G401.6 (cell line): Measurements from ENCODE around the gene GRAPL.
"Not testable (repeated sequence)": the region's sequence is repeated elsewhere in the genome, so short reads cannot be mapped to it uniquely, and the experiment has no call there.

ENCODE experiments used
- FAIRE-seq: peaks from 2 replicates; lab custom pipeline; 2012; peaks lifted over from hg19 to GRCh38; lab: Jason Lieb, UNC

The GRAPL gene

DNA sequence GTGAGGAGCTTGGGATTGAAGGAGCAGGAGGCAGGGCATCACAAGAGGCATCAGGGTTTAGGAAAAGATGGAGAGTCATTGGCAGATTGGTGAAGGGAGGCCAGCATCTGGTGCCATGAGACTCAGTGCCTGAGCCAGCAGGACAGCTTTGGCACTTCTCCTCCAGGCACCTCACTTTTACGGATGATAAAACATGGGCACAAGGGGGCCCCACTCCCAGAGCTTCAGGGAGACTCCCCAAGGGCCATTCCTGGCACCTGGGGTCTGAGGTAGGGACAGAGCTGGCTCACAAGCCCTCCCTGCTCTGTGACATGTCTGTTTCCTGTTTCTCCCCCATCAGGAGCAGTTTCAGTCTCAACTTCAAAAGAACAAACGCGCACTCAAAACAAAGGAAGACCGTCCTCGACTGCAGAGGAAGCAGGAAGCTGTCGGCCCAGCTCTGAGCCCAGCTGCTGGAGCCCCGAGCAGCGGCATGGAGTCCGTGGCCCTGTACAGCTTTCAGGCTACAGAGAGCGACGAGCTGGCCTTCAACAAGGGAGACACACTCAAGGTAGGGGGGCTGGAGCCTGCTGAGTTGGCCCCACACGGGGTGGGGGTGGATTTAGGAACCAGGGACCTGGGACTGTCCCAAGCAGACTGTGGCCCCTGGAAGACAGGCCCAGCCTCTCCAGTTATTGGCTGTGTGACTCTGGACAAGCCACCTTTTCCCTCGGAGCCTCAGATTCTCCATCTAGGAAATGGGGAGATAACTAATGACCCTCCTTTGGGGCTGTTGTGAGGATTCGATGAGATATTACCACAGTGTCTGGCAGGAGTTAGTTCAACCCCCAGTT, at the start of gene GRAPL:
Gene GRAPL (plus strand): TSS at position 442 of the 833 bp plus-strand sequence. CDS start 31 bp downstream, at position 473.
- not testable (repeated sequence) for FAIRE-seq

DNA sequence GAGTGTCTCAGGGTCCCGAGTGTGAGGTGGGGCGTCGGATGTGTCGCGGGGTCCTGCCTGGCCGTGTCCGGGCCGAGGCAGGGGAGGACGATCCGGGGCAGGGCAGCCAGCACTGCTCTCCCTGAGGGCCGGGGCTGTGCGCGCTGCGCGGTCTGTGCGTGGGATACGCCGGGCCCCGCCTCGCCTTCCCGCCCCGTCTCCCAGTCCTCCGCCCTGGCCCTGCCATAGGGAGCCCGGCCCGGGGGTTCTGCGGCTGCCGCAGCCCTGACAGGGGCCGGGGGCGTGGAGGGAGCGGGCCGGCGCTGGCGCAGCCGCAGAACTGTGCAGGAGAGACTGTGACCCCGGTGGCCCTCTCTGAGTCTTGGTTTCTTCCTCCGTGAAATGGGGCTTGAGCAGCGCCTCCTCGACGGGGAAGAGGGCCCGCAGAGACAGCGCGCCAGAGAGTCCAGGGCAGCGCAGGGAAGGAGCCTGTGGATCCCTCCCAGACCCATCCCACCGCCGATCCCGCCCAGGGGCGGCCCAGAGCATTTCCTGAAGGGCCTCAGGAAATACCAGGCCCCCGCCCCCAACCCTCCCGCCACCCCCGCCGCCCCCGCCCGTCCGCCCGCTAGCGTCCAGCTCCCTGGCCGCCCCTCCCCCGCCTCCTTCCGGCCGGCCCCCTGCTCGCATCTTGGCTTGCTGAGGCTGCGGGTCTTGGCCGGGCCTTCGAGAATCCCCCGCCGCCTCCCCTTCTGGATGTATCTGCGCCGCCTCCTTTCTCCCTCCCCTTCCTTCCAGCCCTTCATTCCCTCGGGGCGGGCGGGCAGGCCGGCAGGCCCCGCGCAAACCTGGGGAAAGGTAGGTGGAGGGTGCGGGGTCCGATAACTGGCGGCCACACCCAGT, 38.3 kb upstream of the GRAPL start:
- not testable (repeated sequence) for FAIRE-seq

DNA sequence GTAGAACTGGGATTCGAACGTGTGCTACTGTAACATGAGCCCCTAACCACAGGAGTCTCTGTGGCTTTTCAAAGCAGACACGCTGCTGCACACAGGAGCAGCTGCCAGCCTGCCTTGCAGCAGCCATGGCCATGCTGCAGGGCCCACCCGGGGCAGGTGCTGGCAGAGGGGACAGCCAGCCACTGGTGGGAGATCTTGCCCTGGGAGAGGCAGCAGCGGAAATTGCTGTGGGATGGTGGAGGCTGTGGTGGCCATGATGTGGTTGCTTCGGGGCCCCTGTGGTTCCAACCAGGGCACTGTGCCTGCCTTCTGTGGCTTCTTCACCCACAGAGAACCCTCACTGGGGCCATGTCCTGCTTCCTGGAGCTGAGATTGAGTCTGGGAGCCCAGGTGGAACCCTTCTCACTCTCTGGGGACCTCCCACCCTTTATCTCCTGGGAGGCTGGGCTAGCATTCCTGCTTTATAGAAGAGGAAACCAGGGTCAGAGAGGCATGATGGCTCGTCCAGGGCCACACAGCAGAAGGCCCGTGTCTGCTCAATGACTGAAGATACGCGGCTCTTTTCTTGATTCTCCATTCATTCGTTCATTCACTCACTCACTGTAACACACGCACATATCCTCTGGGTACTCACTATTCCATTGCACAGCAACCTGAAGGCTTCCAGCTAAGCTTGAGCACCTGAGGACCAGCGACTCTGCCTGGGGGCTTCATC, 37.2 kb upstream of the GRAPL start:
- not testable (repeated sequence) for FAIRE-seq

DNA sequence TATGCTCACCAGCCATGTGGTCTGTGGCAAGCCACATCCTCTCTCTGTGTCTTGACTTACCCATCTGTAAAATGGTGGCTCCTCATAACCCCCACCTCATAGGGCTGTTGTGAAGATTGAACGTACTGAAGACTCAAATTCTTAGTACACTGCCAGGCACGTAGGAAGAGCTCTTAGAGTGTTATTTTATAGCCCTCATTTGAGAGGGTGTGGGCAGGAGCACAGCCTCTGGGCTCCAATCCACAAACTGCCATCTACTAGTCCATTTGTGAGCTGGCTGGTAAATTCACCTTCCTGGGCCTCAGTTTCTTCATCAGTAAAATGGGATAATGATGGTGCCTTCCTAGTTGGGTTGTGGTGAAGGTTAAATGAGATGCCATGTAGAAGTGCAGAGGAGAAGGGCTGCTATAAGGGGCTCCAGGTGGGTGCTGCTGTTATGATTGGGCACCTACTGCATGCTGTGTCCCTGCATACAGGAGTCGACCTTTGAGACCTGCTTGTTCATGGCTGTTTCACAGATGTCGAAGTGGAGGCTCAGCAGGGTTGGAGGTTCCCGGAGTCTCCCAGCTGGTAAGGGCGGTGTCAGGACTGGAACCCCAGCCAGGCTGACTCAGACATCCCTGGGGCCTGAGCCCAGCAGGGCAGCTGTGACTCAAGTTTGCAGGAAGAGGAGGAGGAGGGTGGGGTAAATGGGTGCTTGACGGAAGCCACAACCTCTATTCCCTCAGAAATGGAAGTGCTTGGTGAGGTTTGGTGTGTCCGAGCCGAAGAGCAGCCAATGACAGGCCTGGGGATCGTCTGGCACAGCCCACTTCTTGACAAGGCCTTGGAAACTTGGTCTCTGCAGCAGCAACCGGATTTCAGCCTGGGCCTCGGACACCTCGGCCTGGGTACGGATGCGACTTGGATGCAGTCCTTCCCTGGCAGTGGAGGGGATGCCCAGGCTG, 34.4 kb upstream of the GRAPL start:
- not testable (repeated sequence) for FAIRE-seq

DNA sequence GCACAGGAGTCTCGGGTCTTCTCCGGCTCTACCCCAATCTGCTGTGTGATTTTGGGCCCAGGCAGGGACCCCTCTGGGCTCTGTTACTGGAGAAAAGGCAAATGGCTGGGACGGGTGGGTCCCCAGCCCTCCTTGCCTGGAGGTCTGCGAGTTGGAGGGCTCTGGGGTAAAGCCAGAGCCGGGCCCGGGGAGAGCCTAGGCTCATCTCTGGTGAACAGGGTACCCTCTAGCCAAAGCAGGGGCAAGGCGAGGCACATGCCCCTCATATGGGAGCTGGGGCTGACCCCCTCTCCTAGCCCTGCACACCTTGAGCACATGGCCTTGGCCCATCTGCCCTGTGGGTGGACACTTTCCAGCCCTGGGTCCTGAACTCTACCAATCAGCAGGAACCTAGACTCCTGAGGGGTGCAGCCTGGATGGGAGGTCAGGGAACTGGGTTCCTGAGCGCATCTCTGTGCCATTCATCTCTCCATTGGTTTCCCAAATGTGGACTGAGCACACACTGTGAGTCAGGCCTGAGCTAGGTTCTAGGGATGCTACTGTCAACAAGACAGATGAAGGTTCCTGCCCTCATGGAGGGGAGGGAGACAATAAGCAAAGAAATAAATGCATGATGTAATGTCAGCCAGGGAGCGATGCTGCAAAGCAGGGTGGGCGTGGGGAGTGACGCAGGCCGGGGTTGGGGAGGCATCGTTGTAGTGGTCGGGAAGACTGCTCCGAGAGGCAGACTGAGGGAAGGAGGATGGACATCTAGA, 33.5 kb upstream of the GRAPL start:
- not testable (repeated sequence) for FAIRE-seq

DNA sequence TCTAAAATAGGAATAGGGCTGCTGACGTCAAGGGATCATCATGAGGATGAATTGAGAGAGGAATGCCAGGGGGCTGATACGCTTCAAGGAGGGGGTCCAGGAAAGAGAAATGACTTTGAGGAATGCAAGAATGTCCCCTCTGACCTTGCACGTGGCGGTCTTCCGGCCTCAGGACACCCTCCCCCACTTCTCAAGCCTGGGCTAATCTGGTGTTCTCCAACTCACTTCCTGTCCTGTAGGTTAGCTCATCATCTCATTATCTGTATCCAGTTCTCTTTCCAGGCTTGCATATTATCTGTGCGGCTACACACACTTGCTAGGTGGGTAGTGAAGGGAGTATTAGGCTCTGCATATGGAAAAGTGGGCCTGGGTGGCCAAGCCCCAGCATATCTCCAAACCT, 18.9 kb upstream of the GRAPL start:
- FAIRE-seq: not testable (repeated sequence)

DNA sequence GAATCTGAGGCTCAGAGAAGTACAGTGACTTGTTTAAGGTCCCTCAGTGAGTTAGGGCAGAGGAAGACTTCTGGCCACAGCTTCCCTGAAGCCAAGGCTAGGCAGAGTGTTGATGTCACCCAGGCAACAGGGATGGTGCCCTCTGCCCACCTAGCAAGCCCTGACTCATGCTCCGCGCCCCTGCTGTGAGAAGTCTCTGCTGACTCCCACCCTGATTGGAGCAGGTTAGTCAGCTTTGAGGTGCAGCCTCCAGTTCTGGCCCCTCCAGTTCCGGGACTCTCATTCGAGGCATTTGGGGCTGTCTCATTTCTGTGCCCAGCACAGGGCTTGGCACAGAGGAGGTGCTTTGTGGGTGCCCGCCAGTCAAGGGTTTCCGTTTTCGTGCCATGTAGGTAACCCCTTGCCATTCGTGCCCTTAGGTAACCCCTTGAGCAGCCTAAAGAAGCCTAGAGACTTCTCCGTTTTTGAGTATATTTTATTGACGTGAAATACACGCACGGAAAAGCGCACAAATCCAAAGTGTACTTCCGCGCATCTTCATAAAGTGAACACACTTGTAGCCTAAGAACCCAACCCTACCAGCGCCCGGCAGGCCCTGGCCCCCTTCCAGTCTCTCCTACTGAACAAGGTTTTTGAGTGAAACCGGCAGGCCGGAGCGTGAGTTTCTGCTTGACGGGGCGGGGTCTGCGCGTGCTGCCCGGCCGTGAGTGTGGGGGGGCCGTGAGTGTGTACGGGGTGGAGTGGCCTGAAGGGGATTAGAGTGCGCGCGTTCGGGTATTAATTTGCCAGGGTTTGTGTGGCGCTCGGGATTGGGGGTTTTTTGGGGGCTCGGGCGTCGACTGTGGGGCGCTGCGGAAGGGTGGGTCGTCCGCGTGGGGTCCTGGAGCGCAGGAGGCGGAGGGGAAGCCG, 16.9 kb upstream of the GRAPL start:
- not testable (repeated sequence) for FAIRE-seq

DNA sequence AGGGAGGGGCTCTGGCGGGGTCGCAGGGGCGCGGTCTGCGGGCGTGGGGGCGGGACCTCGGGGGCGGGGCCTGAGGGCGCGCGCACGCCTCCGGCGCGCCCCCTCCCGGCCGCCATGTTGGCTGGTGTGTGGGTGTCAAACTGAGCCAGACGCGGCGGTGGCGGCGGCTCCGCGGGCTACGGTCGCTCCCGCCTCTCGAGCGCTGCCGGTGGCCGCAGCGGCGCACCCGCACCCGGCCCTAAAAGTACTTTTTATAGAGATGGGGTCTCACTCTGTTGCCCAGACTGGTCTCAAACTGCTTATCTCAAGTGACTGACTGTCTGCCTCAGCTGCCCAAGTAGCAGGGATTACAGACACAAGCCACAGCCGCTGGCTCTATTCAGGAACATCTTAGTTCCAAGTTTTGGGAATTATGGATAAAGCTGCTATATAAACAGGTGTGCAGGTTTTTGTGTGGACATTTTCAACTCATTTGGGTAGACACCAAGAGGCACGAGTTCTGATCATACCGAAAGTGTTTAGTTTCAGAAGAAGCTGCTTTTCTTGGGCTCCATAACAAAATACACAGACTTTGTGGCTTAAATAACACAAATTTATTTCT, 16.2 kb upstream of the GRAPL start:
- FAIRE-seq: not testable (repeated sequence)

DNA sequence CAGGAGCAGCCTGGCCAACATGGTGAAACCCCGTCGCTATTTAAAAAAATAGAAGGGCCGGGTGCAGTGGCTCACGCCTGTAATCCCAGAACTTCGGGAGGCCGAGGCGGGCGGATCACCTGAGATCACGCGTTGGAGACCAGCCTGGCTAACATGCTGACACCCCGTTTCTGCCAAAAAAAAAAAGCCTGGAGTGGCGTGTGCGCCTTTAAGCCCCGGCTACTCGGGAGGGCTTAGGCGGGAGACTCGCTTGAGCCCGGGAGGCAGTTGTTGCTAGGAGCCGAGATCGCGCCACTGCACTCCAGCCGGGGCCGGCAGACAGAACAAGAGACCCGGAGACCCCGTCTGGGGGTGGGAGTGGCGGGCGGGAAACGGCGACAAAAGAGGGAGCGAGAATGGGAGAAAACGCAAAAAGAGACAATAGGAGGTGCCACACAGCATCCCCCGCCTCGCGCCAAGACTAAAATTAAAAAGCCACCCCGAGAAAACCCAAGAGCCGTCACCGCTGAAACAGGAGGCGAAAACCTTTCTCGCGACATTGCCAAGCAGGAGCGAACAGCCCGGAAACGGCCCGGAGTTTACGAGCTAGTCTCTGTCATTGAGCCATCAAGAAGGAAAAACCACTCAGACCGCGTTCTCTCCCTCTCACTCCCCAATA, 15.5 kb upstream of the GRAPL start:
- not testable (repeated sequence) for FAIRE-seq

DNA sequence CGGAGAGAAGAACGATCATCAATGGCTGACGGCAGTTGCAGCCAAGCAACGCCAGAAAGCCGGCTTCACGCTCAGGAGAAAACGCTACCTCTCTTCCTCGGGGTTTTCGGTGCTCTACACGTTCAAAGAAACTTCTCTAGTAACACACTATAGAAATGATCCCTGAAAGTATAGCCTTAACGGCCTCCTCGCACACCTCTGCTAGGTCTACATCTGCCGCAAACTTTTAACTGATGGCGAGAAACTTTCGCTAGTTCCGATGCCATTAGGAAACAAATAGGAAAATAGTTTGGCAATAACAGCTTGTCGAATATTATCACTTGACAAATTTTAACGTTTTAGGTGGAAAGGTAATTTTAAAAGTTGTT, 14.9 kb upstream of the GRAPL start:
- FAIRE-seq: not testable (repeated sequence)

DNA sequence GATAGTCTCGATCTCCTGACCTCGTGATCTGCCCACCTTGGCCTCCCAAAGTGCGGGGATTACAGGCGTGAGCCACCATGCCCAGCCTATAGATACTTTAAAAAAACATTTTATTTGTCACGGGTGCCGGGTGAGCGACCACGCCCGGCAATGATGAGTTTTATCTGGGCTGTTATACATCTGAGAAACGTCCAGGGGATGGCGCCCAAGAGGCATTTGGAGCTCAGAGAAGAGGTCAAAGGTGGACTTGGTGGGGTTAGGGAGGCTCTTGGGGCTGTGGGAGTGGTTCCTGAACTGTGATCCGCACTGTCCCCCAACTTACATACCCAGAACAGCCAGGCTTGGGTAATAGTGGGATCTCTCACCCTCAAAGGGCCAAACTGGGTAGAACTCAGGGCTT, 8.7 kb upstream of the GRAPL start:
- not testable (repeated sequence) for FAIRE-seq

DNA sequence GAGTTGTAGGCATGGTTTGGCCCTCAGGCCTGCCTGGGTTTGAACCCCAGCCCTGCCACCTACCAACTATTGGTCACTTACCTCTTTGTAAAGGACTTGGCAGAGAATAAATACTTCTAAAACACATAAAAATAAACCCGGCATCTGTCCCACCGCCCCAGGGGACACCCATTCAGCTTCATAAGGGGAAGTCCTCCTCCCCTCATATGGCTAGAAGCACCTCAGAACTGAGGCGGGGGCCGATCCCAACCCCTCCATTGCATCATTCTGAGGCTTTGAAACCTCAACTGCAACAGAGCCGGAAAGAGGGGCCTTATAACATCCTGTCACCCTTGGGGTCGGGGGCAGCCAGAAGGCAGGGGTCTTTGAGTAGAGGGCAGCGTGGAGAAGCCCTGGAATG, 2.1 kb upstream of the GRAPL start:
- FAIRE-seq: not testable (repeated sequence)

DNA sequence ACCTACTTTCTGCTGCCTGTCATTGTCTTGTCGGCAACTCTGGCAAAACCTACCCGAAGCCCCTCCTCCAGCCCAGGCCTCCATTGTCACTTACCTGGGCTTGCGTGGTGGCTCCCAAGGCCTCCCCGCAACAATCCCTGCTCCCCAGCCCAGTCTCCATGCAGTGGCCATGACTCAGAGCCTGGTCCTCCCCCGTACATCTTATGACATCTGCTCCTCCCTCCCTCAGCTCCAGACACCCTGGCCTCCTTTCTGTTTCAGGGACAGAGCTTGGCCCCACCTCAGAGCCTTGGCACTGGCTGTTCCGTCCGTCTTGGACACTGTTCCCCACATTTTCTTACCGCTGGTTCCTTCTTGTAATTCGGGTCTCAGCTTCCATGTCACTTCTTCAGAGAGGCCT, 2.1 kb downstream of the GRAPL start:
- FAIRE-seq: not testable (repeated sequence)

DNA sequence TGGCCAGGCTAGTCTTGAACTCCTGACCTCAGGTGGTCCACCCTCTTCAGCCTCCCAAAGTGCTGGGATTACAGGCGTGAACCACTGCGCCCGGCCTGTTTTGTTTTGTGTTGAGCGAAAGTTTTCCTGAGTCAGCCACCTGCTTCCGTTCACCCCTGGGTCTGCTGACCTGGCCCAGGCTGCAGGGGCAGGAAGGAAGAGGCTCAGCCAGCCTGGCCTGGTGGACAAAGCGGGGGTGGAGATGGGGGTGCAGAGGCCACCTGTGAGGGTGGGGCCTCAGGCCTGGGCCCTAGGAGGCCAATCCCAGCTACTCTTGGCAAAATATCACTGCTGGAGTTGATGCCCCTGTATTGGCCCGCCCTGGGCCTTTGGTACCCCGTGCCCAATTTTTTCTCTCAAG, 3.7 kb downstream of the GRAPL start:
- not testable (repeated sequence) for FAIRE-seq

DNA sequence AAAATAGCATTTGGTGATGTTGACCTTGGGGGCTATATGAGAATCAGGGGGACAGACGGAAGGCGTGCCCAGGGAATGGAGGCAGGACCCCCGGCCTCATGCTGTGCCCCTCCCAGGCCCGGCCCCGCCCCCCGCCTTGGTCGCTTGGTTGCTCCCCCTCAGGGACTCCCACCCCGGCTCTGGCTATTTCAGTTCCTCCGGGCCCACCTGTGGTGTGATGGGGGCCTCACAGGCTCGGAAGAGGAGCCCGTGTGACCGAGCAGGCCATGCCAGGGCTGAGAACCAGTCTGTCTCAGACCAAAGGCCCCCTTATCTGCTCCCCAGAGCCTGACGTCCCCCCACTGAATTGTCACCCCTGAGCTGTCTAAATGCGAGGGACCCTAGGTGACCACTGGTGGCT, 4.4 kb downstream of the GRAPL start:
- not testable (repeated sequence) for FAIRE-seq

DNA sequence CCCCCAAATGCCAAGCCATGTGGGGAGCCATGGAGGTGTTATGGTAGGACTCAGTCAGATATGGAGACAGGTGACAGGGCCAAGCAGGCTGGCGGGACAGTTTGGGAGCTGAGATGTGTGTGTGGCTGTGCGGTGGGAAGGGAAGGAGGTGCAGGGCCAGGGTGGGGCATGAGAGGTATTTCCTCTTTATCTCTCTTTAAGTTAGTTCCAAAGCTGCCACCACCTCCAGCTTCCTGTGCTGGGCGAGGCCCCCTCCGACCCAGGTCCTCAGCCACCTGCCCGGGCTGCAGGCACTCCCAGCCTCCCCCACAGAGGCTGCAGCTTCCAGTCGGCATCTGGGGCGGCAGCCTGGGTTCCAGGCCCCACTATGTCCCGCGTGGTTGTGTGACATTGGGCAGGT, 6.4 kb downstream of the GRAPL start:
- not testable (repeated sequence) for FAIRE-seq

DNA sequence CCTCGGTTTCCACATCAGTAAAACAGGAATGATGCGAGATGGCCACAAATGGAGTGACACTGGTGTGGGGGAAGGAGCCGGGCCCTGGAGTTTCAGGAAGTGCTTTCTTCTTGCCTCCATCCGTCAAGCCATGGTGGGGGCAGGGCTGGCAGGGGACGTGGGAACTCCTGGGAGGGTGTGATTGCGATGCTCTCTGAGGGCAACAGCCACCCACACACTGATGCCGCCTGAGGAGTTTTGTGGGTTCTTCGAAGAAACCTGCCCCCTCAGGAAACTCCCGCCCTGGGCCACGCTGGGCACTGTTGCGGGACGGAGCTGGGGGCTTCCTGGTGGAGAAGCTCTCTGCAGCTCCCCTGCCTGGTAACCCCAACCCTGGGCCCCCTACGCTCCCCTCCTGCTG, 8.0 kb downstream of the GRAPL start:
- FAIRE-seq: not testable (repeated sequence)

DNA sequence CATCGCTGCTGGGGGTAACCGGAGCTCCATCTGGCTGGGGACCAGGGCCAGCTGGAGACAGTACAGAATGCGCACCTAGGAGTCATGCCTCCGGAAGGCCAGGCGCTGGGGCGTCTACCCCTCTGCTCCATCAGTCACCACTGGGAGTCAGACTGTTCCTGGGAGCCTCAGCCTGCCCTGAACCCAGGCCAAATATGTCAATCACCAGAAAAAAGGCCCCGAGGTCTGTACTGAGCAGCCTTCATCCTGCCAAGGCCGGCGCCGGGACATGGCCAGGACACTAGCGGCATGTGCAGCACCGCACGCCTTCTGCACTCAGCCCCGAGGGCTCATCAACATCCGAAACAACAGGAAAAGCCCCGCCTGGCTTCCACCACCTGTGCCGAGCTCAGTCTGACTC, 8.7 kb downstream of the GRAPL start:
- not testable (repeated sequence) for FAIRE-seq
